ENCODE measurements around the gene GRK5. TPM values are rescaled to one million over a fixed set of nuclear protein-coding genes. Genes with fewer than 3 reads are reported as not detected.

The GRK5 gene
- total RNA-seq, 1 donor from 2014 or later, result 77.6 TPM

- Mint-ChIP-seq H3K4me1 (ENCODE audit: low read depth, unreplicated experiment) (peaks cover 27% of the 10 kb centered on the region), H3K27ac (ENCODE audit: unreplicated experiment) (no peak overlapping the region), H3K9me3 (ENCODE audit: unreplicated experiment) (peaks cover 4% of the 10 kb centered on the region), H3K27me3 (ENCODE audit: unreplicated experiment) (peaks cover 15% of the 10 kb centered on the region), H3K4me3 (ENCODE audit: unreplicated experiment) (no peak overlapping the region), H3K36me3 (ENCODE audit: unreplicated experiment) (peaks cover 7% of the 10 kb centered on the region)
- DNase-seq, result no peak
- TF ChIP-seq, protein P1, sequence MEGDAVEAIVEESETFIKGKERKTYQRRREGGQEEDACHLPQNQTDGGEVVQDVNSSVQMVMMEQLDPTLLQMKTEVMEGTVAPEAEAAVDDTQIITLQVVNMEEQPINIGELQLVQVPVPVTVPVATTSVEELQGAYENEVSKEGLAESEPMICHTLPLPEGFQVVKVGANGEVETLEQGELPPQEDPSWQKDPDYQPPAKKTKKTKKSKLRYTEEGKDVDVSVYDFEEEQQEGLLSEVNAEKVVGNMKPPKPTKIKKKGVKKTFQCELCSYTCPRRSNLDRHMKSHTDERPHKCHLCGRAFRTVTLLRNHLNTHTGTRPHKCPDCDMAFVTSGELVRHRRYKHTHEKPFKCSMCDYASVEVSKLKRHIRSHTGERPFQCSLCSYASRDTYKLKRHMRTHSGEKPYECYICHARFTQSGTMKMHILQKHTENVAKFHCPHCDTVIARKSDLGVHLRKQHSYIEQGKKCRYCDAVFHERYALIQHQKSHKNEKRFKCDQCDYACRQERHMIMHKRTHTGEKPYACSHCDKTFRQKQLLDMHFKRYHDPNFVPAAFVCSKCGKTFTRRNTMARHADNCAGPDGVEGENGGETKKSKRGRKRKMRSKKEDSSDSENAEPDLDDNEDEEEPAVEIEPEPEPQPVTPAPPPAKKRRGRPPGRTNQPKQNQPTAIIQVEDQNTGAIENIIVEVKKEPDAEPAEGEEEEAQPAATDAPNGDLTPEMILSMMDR (IDR thresholded peaks at IDR 0.05; ENCODE audit: partially characterized antibody, unreplicated experiment), result no peak
Observed at GRCh38 chr10:119301397-119301796, 94.0 kb downstream of the GRK5 start.

GRCh38 chr10:119302172-119302571 lies 94.8 kb downstream of the GRK5 start:
- no peak overlapping the region for H3K27ac Mint-ChIP-seq (ENCODE audit: unreplicated experiment)
- TF ChIP-seq, protein P1 (IDR thresholded peaks at IDR 0.05; ENCODE audit: partially characterized antibody, unreplicated experiment), result no peak
- peaks cover 21% of the 10 kb centered on the region for H3K27me3 Mint-ChIP-seq (ENCODE audit: unreplicated experiment)
- DNase-seq, result no peak
- no peak overlapping the region for H3K4me3 Mint-ChIP-seq (ENCODE audit: unreplicated experiment)
- H3K9me3 Mint-ChIP-seq (ENCODE audit: unreplicated experiment), result peaks cover 4% of the 10 kb centered on the region
- peaks cover 33% of the 10 kb centered on the region for H3K4me1 Mint-ChIP-seq (ENCODE audit: low read depth, unreplicated experiment)
- H3K36me3 Mint-ChIP-seq (ENCODE audit: unreplicated experiment), result peaks cover 7% of the 10 kb centered on the region

DNA sequence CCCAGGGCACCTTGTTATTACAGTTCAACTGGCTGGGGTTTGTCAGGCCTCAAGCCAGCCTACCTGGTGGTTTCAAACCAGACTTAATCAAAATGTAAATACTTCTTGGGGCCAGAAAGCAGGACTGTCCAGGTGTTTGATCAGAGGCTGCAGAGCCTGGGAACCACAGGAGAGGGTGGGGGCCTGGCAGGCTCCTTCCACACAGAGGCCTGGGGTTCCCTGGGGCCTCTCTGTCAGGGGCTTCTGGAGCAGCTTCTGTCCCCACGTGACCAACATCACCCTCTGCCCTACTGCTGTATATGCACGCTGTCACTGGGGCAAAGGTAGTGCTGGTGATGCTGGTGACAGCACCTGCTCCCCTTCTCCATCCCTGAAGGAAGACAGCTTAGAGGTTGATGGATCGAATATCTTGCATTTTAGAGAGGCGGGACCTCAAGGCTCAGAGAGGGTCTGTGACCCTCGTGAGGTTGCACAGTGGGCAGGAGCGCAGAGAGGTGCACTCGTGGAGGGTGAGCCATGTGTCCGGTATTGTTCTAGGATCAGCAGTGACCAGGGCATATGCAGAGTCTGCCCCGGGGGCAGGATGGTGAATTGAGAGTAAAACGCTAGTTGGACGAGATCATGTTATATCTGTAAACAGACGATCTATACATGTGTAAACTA lies 95.4 kb downstream of the GRK5 start:
- H3K27me3 Mint-ChIP-seq (ENCODE audit: unreplicated experiment), result peaks cover 21% of the 10 kb centered on the region
- H3K4me3 Mint-ChIP-seq (ENCODE audit: unreplicated experiment), result no peak overlapping the region
- TF ChIP-seq, protein P1 (IDR thresholded peaks at IDR 0.05; ENCODE audit: partially characterized antibody, unreplicated experiment), result no peak

GRCh38 chr10:119303886-119304285 lies 96.5 kb downstream of the GRK5 start:
- Mint-ChIP-seq H3K9me3 (ENCODE audit: unreplicated experiment) (peaks cover 2% of the 10 kb centered on the region), H3K4me3 (ENCODE audit: unreplicated experiment) (no peak overlapping the region), H3K4me1 (ENCODE audit: low read depth, unreplicated experiment) (peaks cover 31% of the 10 kb centered on the region), H3K27me3 (ENCODE audit: unreplicated experiment) (peaks cover 18% of the 10 kb centered on the region), H3K36me3 (ENCODE audit: unreplicated experiment) (no peaks in the 10 kb centered on the region), H3K27ac (ENCODE audit: unreplicated experiment) (no peak overlapping the region)
- TF ChIP-seq, protein P1 (IDR thresholded peaks at IDR 0.05; ENCODE audit: partially characterized antibody, unreplicated experiment), result no peak
- DNase-seq, result no peak

More for the DNA sequence above, 95.4 kb downstream of the GRK5 start:
- Mint-ChIP-seq H3K36me3 (ENCODE audit: unreplicated experiment) (peaks cover 3% of the 10 kb centered on the region), H3K27ac (ENCODE audit: unreplicated experiment) (peak overlapping the region; percentile 28), H3K9me3 (ENCODE audit: unreplicated experiment) (peaks cover 4% of the 10 kb centered on the region), H3K4me1 (ENCODE audit: low read depth, unreplicated experiment) (peaks cover 35% of the 10 kb centered on the region)
- no peak for DNase-seq

DNA sequence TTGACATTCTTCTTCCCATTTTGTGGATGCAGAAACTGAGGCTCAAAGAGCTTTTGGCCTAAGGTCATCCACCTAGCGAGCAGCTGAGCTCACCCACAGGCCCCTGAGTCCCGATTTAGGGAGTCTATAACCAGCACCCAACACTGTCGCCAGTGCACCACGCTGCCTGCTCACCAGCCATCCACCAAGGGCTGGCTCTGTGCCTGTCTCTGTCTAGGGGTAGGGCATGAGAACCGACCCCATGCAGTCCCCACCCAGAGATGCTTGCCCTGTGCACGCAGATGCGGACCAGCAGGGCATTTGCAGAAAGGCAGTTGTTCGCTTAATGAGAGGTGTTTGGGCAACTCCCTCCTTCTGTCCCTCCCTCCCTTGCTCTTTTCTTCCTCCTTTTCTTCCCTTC lies 97.2 kb downstream of the GRK5 start:
- Mint-ChIP-seq H3K27me3 (ENCODE audit: unreplicated experiment) (peaks cover 18% of the 10 kb centered on the region), H3K4me3 (ENCODE audit: unreplicated experiment) (no peak overlapping the region), H3K27ac (ENCODE audit: unreplicated experiment) (no peak overlapping the region), H3K9me3 (ENCODE audit: unreplicated experiment) (peaks cover 2% of the 10 kb centered on the region), H3K4me1 (ENCODE audit: low read depth, unreplicated experiment) (peaks cover 29% of the 10 kb centered on the region), H3K36me3 (ENCODE audit: unreplicated experiment) (no peaks in the 10 kb centered on the region)
- DNase-seq, result no peak
- TF ChIP-seq, protein P1 (IDR thresholded peaks at IDR 0.05; ENCODE audit: partially characterized antibody, unreplicated experiment), result no peak

Measured in glutamatergic neuron (in vitro differentiated cells).